GM20000 (cell line): Measurements from ENCODE around the gene INSC.

Experiments used
- DNase-seq: peaks from one replicate; pipeline ENCODE4 v3.0.0; 2012; ENCODE audit warnings: low spot score
- TF ChIP-seq, protein P1 (sequence below): IDR thresholded peaks from 2 replicates; pipeline ENCODE4 v1.5.1; 2012; ENCODE audit warnings: mild to moderate bottlenecking, control low read depth; ENCODE audit errors: extremely low read depth, missing control alignments

The INSC gene

DNA sequence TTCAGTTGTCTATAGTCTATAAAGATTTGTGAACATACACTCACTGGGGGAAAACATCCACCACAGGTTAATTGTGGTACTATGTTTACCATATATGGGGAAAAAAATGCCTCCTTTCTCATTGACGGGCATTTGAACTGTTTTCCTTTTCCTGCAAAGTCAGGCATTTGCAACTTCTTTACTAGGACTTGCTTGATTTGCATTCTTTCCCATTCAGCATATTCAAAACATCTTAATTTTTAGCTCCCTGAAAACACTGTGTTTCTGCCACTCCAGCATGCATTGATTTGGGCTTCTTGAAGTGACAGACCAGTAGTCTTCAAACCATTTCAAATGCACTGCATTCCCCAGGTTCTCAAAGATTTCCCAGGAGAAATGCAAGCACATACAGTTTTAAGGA, 67.6 kb downstream of the INSC start:
- TF ChIP-seq, protein P1, sequence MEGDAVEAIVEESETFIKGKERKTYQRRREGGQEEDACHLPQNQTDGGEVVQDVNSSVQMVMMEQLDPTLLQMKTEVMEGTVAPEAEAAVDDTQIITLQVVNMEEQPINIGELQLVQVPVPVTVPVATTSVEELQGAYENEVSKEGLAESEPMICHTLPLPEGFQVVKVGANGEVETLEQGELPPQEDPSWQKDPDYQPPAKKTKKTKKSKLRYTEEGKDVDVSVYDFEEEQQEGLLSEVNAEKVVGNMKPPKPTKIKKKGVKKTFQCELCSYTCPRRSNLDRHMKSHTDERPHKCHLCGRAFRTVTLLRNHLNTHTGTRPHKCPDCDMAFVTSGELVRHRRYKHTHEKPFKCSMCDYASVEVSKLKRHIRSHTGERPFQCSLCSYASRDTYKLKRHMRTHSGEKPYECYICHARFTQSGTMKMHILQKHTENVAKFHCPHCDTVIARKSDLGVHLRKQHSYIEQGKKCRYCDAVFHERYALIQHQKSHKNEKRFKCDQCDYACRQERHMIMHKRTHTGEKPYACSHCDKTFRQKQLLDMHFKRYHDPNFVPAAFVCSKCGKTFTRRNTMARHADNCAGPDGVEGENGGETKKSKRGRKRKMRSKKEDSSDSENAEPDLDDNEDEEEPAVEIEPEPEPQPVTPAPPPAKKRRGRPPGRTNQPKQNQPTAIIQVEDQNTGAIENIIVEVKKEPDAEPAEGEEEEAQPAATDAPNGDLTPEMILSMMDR, result no peak
- no peak for DNase-seq

DNA sequence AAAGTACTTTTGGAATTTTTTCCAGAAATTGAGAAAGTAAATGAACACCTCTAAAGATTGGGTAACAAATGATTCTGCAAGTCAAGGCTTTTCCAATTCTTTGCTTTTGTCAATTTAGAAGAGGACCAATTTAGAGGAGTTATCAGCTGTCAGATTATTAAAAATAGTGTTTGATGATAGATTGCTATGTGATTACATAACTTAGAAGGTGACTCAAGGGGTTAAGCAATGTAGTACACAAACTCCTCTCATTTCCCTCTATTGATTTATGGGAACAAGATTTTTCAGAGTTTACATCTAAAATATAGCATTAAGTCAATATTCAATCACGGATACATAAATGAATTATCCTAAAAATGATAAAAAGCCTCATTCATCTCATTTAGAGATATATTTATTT, 70.3 kb downstream of the INSC start:
- DNase-seq, result no peak

DNA sequence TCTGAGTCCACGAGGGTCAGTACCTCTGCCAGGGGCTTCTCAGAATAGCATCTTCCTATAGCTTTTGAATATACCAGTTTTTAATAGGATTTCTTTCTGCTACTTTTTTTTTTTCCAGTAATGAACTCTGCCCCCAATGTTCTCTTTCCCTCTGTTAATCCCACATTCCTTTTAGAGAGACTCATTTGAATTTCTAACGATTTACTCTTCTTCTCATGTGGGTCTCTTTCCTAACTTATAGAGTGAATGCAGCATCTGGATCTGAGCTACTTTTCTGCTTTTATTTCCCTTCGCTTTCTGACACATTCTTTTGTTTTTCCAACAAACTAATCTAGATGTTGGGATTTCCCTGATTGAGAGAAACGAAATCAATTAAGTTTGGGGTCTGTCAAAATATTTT, 71.4 kb downstream of the INSC start:
- TF ChIP-seq, protein P1, result no peak
- DNase-seq, result no peak

More for the DNA sequence above, 70.3 kb downstream of the INSC start:
- TF ChIP-seq, protein P1, result no peak

DNA sequence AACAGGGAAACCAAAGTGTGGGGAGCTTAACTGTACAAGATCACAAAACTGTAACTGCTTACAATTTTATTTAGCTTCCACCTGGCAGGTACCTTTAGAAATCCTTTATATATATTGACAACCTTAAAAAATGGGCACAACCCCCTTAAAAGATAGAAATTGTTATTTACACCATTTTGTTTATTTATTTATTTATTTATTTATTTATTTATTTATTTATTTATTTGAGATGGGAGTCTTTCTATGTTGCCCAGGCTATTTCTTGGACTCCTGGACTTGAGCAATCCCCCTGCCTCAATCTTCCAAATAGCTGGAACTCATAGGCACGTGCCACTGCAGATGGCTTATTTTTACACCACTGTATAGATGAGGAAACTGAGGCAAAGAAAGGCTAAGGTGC, 74.5 kb downstream of the INSC start:
- no peak for DNase-seq
- TF ChIP-seq, protein P1, result no peak

DNA sequence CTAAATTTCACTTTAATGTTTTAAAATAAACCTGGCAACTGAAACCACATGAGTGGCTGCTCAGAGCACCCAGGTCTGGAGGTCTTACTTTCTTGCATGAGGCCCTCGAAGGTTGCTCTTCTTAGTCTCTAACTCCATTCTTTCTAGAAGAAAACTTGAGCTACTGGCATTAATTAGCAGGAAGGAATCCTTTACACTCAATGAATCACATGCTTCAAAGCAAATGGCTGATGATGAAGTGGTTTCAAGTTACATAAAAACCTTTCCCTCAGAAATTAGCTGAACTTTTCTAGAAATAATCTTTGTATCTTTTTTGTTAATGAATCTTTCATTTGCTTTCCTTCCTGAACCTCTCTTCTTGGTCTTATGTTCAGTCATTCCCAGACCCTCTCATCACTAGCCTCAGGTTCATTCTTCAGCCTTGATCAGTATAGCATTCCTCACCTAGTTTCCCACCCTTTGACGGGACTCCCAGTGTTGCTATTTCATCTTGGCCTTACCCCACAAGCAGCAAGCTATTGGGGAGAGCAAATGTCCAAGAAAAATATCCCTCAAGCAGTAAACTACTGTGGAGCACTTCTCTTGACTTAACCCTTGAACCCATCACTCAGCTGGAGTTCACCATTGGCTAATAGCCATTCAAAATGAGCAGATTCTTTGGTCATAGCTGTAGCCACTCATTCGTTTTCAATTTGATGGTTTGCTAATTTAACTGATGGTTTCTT, 75.1 kb downstream of the INSC start:
- no peak for DNase-seq
- TF ChIP-seq, protein P1, result no peak

DNA sequence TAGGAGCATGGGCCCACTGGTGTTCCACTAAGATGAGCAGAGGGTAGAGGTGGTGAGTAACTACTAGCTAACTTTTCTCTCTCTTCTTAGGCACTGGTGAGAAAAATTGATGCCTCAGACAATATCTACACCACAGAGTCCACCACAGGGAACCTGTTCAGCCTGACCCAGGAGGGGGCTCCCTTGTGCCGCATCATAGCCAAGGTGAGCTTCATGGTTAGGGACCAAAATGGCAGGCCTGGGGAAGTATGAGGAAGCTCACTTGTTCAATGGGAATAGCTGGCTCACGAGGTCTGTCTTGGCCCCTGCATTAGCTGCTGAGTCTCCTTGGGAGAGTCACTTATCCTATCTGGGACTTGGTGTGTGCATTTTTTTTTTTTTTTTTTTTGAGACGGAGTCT, 75.9 kb downstream of the INSC start:
- TF ChIP-seq, protein P1, result no peak
- DNase-seq, result no peak

DNA sequence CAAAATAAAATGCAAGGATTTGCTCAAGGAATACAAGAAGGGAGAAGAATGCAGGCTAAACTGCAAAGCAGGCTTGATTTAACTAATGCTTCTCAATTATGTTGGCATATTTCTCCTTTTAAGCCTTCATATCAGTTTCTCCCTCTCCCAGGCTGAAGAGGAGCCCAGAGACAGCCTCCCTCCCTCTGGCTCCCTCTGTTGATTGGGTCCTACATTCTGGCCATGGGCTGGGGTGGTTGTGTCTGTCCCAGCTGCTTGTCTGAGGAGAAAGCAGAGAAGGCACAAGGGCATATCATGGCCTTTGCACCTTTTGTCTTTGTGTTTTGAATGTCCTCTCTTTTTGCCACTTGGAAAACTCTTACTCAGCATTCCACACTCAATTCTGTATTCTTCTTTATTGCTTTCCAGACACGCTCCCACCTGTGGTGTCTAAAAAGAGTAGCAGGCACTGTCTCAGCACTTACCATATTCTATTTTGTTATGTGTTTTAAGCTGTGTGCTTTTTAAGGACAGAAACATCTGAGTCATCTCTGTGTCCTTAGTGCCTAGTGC, 77.4 kb downstream of the INSC start:
- DNase-seq, result no peak
- TF ChIP-seq, protein P1, result no peak
